ENCODE data around the gene LRRC8A.

The LRRC8A gene

GRCh38 chr9:128886211-128886891, 4.4 kb downstream of the LRRC8A start:
- Histone ChIP-seq H3K9me3 (ENCODE audit: control insufficient read depth, insufficient read depth, low read depth, low read length) (no peaks in the 10 kb centered on the region), H3K36me3 (ENCODE audit: control insufficient read depth in 2 of 2, insufficient read depth in 1 of 2, low read length in 2 of 2) (peaks cover 0 to 45% of the 10 kb centered on the region in 2 experiments; a peak in 2 of 3 replicates), H3K4me1 (ENCODE audit: control insufficient read depth, insufficient read depth, low read length) (no peaks in the 10 kb centered on the region), H3K27ac (ENCODE audit: extremely low read depth, low read depth, low read length) (no peak overlapping the region), H3K4me3 (ENCODE audit: low read depth, low read length) (no peak overlapping the region)
- TF ChIP-seq ZNF239 (tag by site-specific recombination; IDR thresholded peaks at IDR 0.05) = peak; percentile 99
- no peak for TF ChIP-seq SP7 (tag by site-specific recombination; IDR thresholded peaks at IDR 0.05)
- POLR2A ChIA-PET = interaction anchor here (0.6 kb wide), 1 partner anchor 241 kb away, joined by 8 read pairs; no protein-coding TSS in a partner anchor
- CTCF ChIA-PET = interaction anchor here (0.6 to 0.7 kb wide), 3 partner anchors 11 to 1672 kb away, joined by 3 read pairs; no protein-coding TSS in a partner anchor

- H3K36me3 ChIP-seq (ENCODE audit: control insufficient read depth in 2 of 2, insufficient read depth in 1 of 2, low read length in 2 of 2) = peaks cover 0 to 52% of the 10 kb centered on the region in 2 experiments; a peak in 2 of 3 replicates
- ChIA-PET POLR2A (interaction anchor here (0.6 kb wide), 1 partner anchor 241 kb away, joined by 8 read pairs; no protein-coding TSS in a partner anchor), CTCF (no interaction called here)
- no peak overlapping the region for H3K4me3 ChIP-seq (ENCODE audit: low read depth, low read length)
- no peak overlapping the region for H3K27ac ChIP-seq (ENCODE audit: extremely low read depth, low read depth, low read length)
- TF ChIP-seq ZNF121 (tag by site-specific recombination; IDR thresholded peaks at IDR 0.05) = peak; percentile 61; the same call in 1 of the 2 replicates
- no peak for TF ChIP-seq ZNF529 (tag by site-specific recombination; IDR thresholded peaks at IDR 0.05; ENCODE audit: insufficient replicate concordance)
- H3K4me1 ChIP-seq (ENCODE audit: control insufficient read depth, insufficient read depth, low read length) = no peaks in the 10 kb centered on the region
- no peaks in the 10 kb centered on the region for H3K9me3 ChIP-seq (ENCODE audit: control insufficient read depth, insufficient read depth, low read depth, low read length)
These were observed 5.1 kb downstream of the LRRC8A start for GRCh38 chr9:128887049-128887448.

- TF ChIP-seq MZF1 (tag by site-specific recombination; IDR thresholded peaks at IDR 0.05; ENCODE audit: borderline replicate concordance) = no peak
- TF ChIP-seq ZIC2 (tag by site-specific recombination; IDR thresholded peaks at IDR 0.05) = peak; percentile 100
- no peak for TF ChIP-seq ZNF626 (tag by site-specific recombination; IDR thresholded peaks at IDR 0.05)
- TF ChIP-seq ZNF155 (tag by site-specific recombination; IDR thresholded peaks at IDR 0.05) = no peak
- no peak for TF ChIP-seq ZNF670 (tag by site-specific recombination; IDR thresholded peaks at IDR 0.05; ENCODE audit: low read depth)
- no peak for TF ChIP-seq ZNF416 (tag by site-specific recombination; IDR thresholded peaks at IDR 0.05)
- no peak for TF ChIP-seq ZNF221 (tag by site-specific recombination; IDR thresholded peaks at IDR 0.05; ENCODE audit: borderline replicate concordance)
- TF ChIP-seq ZNF266 (tag by site-specific recombination; IDR thresholded peaks at IDR 0.05; ENCODE audit: low read depth) = no peak
- TF ChIP-seq GLIS1 (tag by site-specific recombination; IDR thresholded peaks at IDR 0.05) = peak; percentile 96
- TF ChIP-seq ZNF514 (tag by site-specific recombination; IDR thresholded peaks at IDR 0.05) = no peak
- no peak for TF ChIP-seq YY1 (tag by site-specific recombination; IDR thresholded peaks at IDR 0.05)
- no peak for TF ChIP-seq ZNF629 (tag by site-specific recombination; IDR thresholded peaks at IDR 0.05)
- TF ChIP-seq SCRT2 (tag by site-specific recombination; IDR thresholded peaks at IDR 0.05) = no peak
- no peak for TF ChIP-seq ZNF830 (tag by site-specific recombination; IDR thresholded peaks at IDR 0.05; ENCODE audit: low read depth)
- H3K36me3 ChIP-seq (ENCODE audit: control insufficient read depth in 2 of 2, insufficient read depth in 1 of 2, low read length in 2 of 2) = peaks cover 0 to 58% of the 10 kb centered on the region in 2 experiments; a peak in 2 of 3 replicates
- H3K27ac ChIP-seq (ENCODE audit: extremely low read depth, low read depth, low read length) = no peak overlapping the region
- no peaks in the 10 kb centered on the region for H3K4me1 ChIP-seq (ENCODE audit: control insufficient read depth, insufficient read depth, low read length)
- no peaks in the 10 kb centered on the region for H3K9me3 ChIP-seq (ENCODE audit: control insufficient read depth, insufficient read depth, low read depth, low read length)
- CTCF ChIA-PET = interaction anchor here (0.6 kb wide), 2 partner anchors 36 to 150 kb away, joined by 3 read pairs; no protein-coding TSS in a partner anchor
- POLR2A ChIA-PET = no interaction called here
- no peak overlapping the region for H3K4me3 ChIP-seq (ENCODE audit: low read depth, low read length)
These were observed 6.0 kb downstream of the LRRC8A start for GRCh38 chr9:128887914-128888350.

Data from HEK293 (cell line).